ENCODE data around the gene TRIM71. TPM values are rescaled to one million over a fixed set of nuclear protein-coding genes. Genes with fewer than 3 reads are reported as not detected.

Gene TRIM71
- polyA plus RNA-seq, 1 donor (not counting 4 experiments of a cell fraction or from before 2014, with no cell fraction given): not detected

DNA sequence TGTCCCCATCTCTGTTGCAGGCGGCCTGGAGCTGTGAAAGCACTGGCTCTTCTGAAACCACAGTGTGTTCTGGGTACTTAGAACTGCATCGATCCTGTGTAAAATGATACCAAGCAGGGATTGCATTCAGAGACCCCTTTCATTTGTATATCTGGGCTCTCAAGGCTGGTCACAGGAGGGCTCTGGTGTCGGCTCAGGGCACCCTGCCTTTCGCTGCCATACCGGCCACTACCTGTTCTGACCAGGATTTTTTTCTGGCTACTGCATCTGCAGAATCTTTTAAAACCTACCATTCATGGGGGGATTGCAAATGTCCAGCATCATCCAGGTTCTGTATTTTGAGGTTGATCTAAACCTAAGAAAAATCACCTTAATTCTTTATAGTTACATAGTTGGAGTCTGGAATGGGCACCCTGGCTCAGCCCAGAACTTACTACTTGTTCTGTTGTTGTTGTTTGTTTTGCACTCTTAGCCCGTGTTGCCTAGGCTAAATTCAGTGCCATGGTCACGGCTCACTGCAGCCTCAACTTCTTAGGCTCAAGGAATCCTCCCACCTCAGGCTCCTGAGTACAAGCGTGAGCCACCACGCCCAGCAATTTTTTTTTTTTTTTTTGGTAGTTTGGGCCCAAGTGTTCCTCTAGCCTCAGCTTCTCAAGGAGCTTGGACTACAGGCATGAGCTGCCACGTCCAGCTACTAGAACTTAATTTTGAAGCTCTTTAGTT lies 52.7 kb downstream of the TRIM71 start:
- no peaks in the 10 kb centered on the region for H3K36me3 ChIP-seq (ENCODE audit: control insufficient read depth in 2 of 2, extremely low read depth in 1 of 2, insufficient read depth in 2 of 2, low read length in 2 of 2)
- peaks cover 7% of the 10 kb centered on the region for H3K4me1 ChIP-seq (ENCODE audit: control insufficient read depth, extremely low read depth, insufficient read depth, low read length)

DNA sequence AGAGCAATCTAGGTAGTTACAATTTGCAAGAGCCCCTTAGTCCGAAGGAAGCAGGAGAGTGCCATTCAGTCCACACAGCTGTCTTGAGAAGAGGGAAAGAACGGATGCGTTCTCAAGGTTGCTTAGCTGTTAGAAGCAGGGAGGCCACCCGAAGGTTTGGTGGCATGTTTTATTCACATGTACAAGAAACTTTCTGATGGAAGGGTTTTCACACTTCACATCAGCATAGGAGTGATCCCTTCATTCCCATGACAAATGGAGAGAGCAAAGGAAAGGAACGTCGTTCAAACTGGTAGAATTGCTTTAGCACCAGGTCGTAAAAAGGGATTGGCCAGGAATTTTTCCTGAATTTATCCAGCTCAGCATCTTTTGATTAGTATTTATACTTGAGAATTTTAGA lies 53.5 kb downstream of the TRIM71 start:
- no peaks in the 10 kb centered on the region for H4K20me1 ChIP-seq (ENCODE audit: control insufficient read depth, extremely low read depth, insufficient read depth, low read length)
- TF ChIP-seq EZH2 (IDR thresholded peaks at IDR 0.05; ENCODE audit: low read length): no peak
- TF ChIP-seq, protein P1, sequence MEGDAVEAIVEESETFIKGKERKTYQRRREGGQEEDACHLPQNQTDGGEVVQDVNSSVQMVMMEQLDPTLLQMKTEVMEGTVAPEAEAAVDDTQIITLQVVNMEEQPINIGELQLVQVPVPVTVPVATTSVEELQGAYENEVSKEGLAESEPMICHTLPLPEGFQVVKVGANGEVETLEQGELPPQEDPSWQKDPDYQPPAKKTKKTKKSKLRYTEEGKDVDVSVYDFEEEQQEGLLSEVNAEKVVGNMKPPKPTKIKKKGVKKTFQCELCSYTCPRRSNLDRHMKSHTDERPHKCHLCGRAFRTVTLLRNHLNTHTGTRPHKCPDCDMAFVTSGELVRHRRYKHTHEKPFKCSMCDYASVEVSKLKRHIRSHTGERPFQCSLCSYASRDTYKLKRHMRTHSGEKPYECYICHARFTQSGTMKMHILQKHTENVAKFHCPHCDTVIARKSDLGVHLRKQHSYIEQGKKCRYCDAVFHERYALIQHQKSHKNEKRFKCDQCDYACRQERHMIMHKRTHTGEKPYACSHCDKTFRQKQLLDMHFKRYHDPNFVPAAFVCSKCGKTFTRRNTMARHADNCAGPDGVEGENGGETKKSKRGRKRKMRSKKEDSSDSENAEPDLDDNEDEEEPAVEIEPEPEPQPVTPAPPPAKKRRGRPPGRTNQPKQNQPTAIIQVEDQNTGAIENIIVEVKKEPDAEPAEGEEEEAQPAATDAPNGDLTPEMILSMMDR (optimal IDR thresholded peaks at IDR 0.05 in 1 of 3, IDR thresholded peaks at IDR 0.05 in 1 of 3, conservative IDR thresholded peaks at IDR 0.05 in 1 of 3; ENCODE audit: extremely low read depth in 1 of 3, insufficient read depth in 2 of 3, low read length in 3 of 3): no peak
- no peak overlapping the region for H3K4me2 ChIP-seq (ENCODE audit: control insufficient read depth, extremely low read depth, insufficient read depth, low read depth, low read length)
- H3K4me3 ChIP-seq (ENCODE audit: control insufficient read depth in 2 of 3, extremely low read depth in 1 of 3, insufficient read depth in 2 of 3, low read depth in 1 of 3, low read length in 3 of 3): no peak overlapping the region
- peaks cover 11% of the 10 kb centered on the region for H3K4me1 ChIP-seq (ENCODE audit: control insufficient read depth, extremely low read depth, insufficient read depth, low read length)
- H3K27me3 ChIP-seq (ENCODE audit: control insufficient read depth, extremely low read depth, insufficient read depth, low read length): no peaks in the 10 kb centered on the region
- no peak for DNase-seq (ENCODE audit: low read depth, low spot score)
- no peaks in the 10 kb centered on the region for H3K36me3 ChIP-seq (ENCODE audit: control insufficient read depth in 2 of 2, extremely low read depth in 1 of 2, insufficient read depth in 2 of 2, low read length in 2 of 2)
- no peak overlapping the region for H3K27ac ChIP-seq (ENCODE audit: control insufficient read depth, insufficient read depth, low read length)
- no peaks in the 10 kb centered on the region for H3K79me2 ChIP-seq (ENCODE audit: control insufficient read depth, insufficient read depth, low read length)
- no peak overlapping the region for H3K9ac ChIP-seq (ENCODE audit: control insufficient read depth, extremely low read depth, insufficient read depth, low read length)
- no peak for FAIRE-seq
- H2AFZ ChIP-seq (ENCODE audit: control insufficient read depth, low read length): no peak overlapping the region
- H3K9me1 ChIP-seq (ENCODE audit: control insufficient read depth, extremely low read depth, insufficient read depth, low read length): no peaks in the 10 kb centered on the region
- dilution Hi-C loops (cut with MboI; ENCODE audit: extremely low pct_ligation_motif_present, low sequenced_read_pairs): no loop called here
- H3K9me3 ChIP-seq (ENCODE audit: control insufficient read depth, low read depth, low read length): no peaks in the 10 kb centered on the region

More for the DNA sequence above, 52.7 kb downstream of the TRIM71 start:
- Histone ChIP-seq H3K9me1 (ENCODE audit: control insufficient read depth, extremely low read depth, insufficient read depth, low read length) (no peaks in the 10 kb centered on the region), H3K4me2 (ENCODE audit: control insufficient read depth, extremely low read depth, insufficient read depth, low read depth, low read length) (no peak overlapping the region), H2AFZ (ENCODE audit: control insufficient read depth, low read length) (no peak overlapping the region), H3K4me3 (ENCODE audit: control insufficient read depth in 2 of 3, extremely low read depth in 1 of 3, insufficient read depth in 2 of 3, low read depth in 1 of 3, low read length in 3 of 3) (no peak overlapping the region), H3K27me3 (ENCODE audit: control insufficient read depth, extremely low read depth, insufficient read depth, low read length) (no peaks in the 10 kb centered on the region), H3K9me3 (ENCODE audit: control insufficient read depth, low read depth, low read length) (no peaks in the 10 kb centered on the region), H3K79me2 (ENCODE audit: control insufficient read depth, insufficient read depth, low read length) (no peaks in the 10 kb centered on the region), H3K9ac (ENCODE audit: control insufficient read depth, extremely low read depth, insufficient read depth, low read length) (no peak overlapping the region), H3K27ac (ENCODE audit: control insufficient read depth, insufficient read depth, low read length) (no peak overlapping the region), H4K20me1 (ENCODE audit: control insufficient read depth, extremely low read depth, insufficient read depth, low read length) (no peaks in the 10 kb centered on the region)
- FAIRE-seq (no peak), DNase-seq (ENCODE audit: low read depth, low spot score) (no peak)
- TF ChIP-seq, protein P1 (optimal IDR thresholded peaks at IDR 0.05 in 1 of 3, IDR thresholded peaks at IDR 0.05 in 1 of 3, conservative IDR thresholded peaks at IDR 0.05 in 1 of 3; ENCODE audit: extremely low read depth in 1 of 3, insufficient read depth in 2 of 3, low read length in 3 of 3): no peak
- TF ChIP-seq EZH2 (IDR thresholded peaks at IDR 0.05; ENCODE audit: low read length): no peak
- dilution Hi-C loops (cut with MboI; ENCODE audit: extremely low pct_ligation_motif_present, low sequenced_read_pairs): no loop called here

Data from keratinocyte (primary cell).